OCI-LY3 (cell line): ENCODE data around the gene ORAI1.

Experiments used
- CTCF ChIP-seq: fragments of 200-600, 300-600 bp; sonication (generic); IDR thresholded peaks from 2 replicates; pipeline ENCODE4 v1.5.1; 2014; ENCODE audit warnings: antibody characterized with exemption, low read length, low read depth
- EZH2phosphoT487 ChIP-seq: fragments of 200-600 bp; shearing (Covaris generic); IDR thresholded peaks from 2 replicates; pipeline ENCODE4 v1.6.1; 2018; ENCODE audit warnings: antibody characterized with exemption, mixed run types, low read depth

- TF ChIP-seq CTCF (peak; percentile 74), EZH2phosphoT487 (no peak)
Observed at GRCh38 chr12:121668750-121669520, 42.6 kb downstream of the ORAI1 start.
